Neural crest cell (in vitro differentiated cells): ENCODE measurements around the gene OR10G2. TPM values are rescaled to one million over a fixed set of nuclear protein-coding genes. Genes with fewer than 3 reads are reported as not detected.

ENCODE experiments used
- DNase-seq: peaks from one replicate; pipeline ENCODE4 v3.0.0; 2021; ENCODE audit warnings: low read depth, mixed read lengths, low spot score
- H3K27ac Mint-ChIP-seq: one replicate; pipeline ENCODE4 v1.8.0; 2021; ENCODE audit warnings: mild to moderate bottlenecking, mixed read lengths; ENCODE audit not compliant: unreplicated experiment
- H3K27me3 Mint-ChIP-seq: 2 replicates; pipeline ENCODE4 v1.8.0; 2021; ENCODE audit warnings: low read depth, mild to moderate bottlenecking, mixed read lengths
- H3K36me3 Mint-ChIP-seq: 2 replicates; pipeline ENCODE4 v1.8.0; 2021; ENCODE audit warnings: low read depth, mild to moderate bottlenecking, mixed read lengths
- H3K4me1 Mint-ChIP-seq: 2 replicates; pipeline ENCODE4 v1.8.0; 2021; ENCODE audit warnings: mixed read lengths
- H3K4me3 Mint-ChIP-seq: one replicate; pipeline ENCODE4 v1.8.0; 2021; ENCODE audit warnings: mild to moderate bottlenecking, mixed read lengths
- H3K9me3 Mint-ChIP-seq: 2 replicates; pipeline ENCODE4 v1.8.0; 2021; ENCODE audit warnings: mixed read lengths
- CTCF ChIP-seq: fragments of 200-600 bp; sonication (generic); conservative IDR thresholded peaks from 2 replicates; pipeline ENCODE4 v1.5.0; 2021; ENCODE audit warnings: antibody characterized with exemption, mild to moderate bottlenecking
- total RNA-seq: library from RNA; stranded (reverse); gene quantifications from 2 replicates; pipeline ENCODE4 v1.2.1, GENCODE V29; 2021

OR10G2 gene
- total RNA-seq, 1 donor from 2014 or later = not detected

GRCh38 chr14:21671371-21671770 lies 36.6 kb upstream of the OR10G2 start:
- Mint-ChIP-seq H3K36me3 (no peaks in the 10 kb centered on the region), H3K9me3 (no peaks in the 10 kb centered on the region), H3K27me3 (peaks cover 49% of the 10 kb centered on the region), H3K27ac (no peak overlapping the region), H3K4me3 (no peak overlapping the region), H3K4me1 (no peaks in the 10 kb centered on the region)
- DNase-seq = no peak
- TF ChIP-seq CTCF = no peak

GRCh38 chr14:21669284-21669683 lies 34.5 kb upstream of the OR10G2 start:
- Mint-ChIP-seq H3K9me3 (peaks cover 1% of the 10 kb centered on the region), H3K36me3 (no peaks in the 10 kb centered on the region), H3K27ac (no peak overlapping the region), H3K4me1 (no peaks in the 10 kb centered on the region), H3K27me3 (peaks cover 61% of the 10 kb centered on the region), H3K4me3 (no peak overlapping the region)
- no peak for DNase-seq
- no peak for TF ChIP-seq CTCF

GRCh38 chr14:21668377-21668776 lies 33.6 kb upstream of the OR10G2 start:
- Mint-ChIP-seq H3K4me1 (no peaks in the 10 kb centered on the region), H3K27me3 (peaks cover 63% of the 10 kb centered on the region), H3K36me3 (no peaks in the 10 kb centered on the region), H3K4me3 (no peak overlapping the region), H3K27ac (no peak overlapping the region), H3K9me3 (peaks cover 4% of the 10 kb centered on the region)
- no peak for TF ChIP-seq CTCF
- DNase-seq = no peak

- Mint-ChIP-seq H3K9me3 (no peaks in the 10 kb centered on the region), H3K36me3 (no peaks in the 10 kb centered on the region), H3K27ac (no peak overlapping the region), H3K27me3 (peaks cover 44% of the 10 kb centered on the region), H3K4me1 (no peaks in the 10 kb centered on the region), H3K4me3 (no peak overlapping the region)
- no peak for TF ChIP-seq CTCF
- DNase-seq = no peak
Observed at GRCh38 chr14:21656980-21657379, 22.2 kb upstream of the OR10G2 start.

- TF ChIP-seq CTCF = no peak
- Mint-ChIP-seq H3K4me3 (no peak overlapping the region), H3K27ac (no peak overlapping the region), H3K4me1 (no peaks in the 10 kb centered on the region), H3K36me3 (no peaks in the 10 kb centered on the region), H3K9me3 (peaks cover 2% of the 10 kb centered on the region), H3K27me3 (peaks cover 47% of the 10 kb centered on the region)
- no peak for DNase-seq
Observed at GRCh38 chr14:21654215-21654614, 19.5 kb upstream of the OR10G2 start.

- Mint-ChIP-seq H3K27me3 (peaks cover 49% of the 10 kb centered on the region), H3K4me1 (no peaks in the 10 kb centered on the region), H3K27ac (no peak within 1 kb of the TSS), H3K9me3 (peaks cover 2% of the 10 kb centered on the region), H3K4me3 (no peak within 1 kb of the TSS), H3K36me3 (no peaks in the 10 kb centered on the region)
- no peak for DNase-seq
- TF ChIP-seq CTCF = no peak
Observed at GRCh38 chr14:21653331-21653885, 18.7 kb upstream of the OR10G2 start, which contains the start of gene OR4E2. TSS of gene OR4E2 (plus strand) at chr14:21653835. CDS start at chr14:21665083, 11,248 bp downstream.
